Cardiac fibroblast (primary cell): ENCODE measurements around the gene ADGRF1.

Experiments
- DNase-seq, 2 donors: peaks; one replicate each; pipeline versions ENCODE4 v3.0.0 to v3.0.0-alpha.2; 2010; ENCODE audit warnings: low read depth in 2 of 2
- H3K4me3 ChIP-seq, 2 donors: replicated peaks in 1 of 2; 1 replicate in 1 of 2; 2 replicates in 1 of 2; pipeline ENCODE4 v1.5.1; 2011; ENCODE audit warnings: low read depth in 2 of 2, low read length in 2 of 2, mild to moderate bottlenecking in 2 of 2, moderate library complexity in 1 of 2
- TF ChIP-seq, protein P1 (sequence below): IDR thresholded peaks from one replicate; pipeline ENCODE4 v1.5.1; 2011; ENCODE audit warnings: low read depth, mild to moderate bottlenecking, low read length, inconsistent platforms

The ADGRF1 gene

DNA sequence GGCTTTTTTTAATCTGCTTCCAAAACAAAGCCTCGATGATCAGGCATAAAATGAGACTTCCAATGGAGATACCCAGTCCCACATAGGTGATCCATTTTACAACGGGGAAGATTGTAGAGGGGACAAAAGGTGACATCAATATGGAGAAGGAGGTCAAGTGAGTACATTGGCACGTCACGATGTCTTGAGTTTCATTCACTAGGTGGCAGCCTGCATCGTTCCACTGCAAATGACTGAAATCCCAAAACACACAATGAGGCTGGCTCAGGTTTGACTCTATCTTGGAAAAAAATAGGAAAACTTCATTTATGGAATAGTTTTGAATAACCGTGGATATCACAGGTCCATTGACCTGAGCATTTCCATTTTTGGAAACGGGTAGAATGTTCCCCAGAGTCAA, 32.5 kb downstream of the ADGRF1 start:
- DNase-seq = no peak
- H3K4me3 ChIP-seq = no peak overlapping the region

DNA sequence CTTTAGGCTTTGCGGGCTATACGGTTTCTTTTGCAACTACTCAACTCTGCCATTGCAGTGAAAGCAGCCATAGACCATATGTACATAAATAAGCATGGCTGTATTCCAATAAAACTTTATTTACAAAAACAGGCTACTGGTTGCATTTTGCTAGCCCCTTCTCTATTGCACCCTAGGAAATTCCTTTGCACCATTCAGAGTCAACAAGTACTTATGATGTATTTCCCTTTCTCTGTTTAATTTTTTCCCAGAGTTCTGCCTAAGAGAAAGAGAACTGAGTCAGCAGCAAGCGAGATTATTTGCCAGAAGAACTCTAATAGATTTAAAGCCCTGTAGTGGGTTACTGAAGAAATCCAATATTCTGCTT, 33.8 kb downstream of the ADGRF1 start:
- TF ChIP-seq, protein P1, sequence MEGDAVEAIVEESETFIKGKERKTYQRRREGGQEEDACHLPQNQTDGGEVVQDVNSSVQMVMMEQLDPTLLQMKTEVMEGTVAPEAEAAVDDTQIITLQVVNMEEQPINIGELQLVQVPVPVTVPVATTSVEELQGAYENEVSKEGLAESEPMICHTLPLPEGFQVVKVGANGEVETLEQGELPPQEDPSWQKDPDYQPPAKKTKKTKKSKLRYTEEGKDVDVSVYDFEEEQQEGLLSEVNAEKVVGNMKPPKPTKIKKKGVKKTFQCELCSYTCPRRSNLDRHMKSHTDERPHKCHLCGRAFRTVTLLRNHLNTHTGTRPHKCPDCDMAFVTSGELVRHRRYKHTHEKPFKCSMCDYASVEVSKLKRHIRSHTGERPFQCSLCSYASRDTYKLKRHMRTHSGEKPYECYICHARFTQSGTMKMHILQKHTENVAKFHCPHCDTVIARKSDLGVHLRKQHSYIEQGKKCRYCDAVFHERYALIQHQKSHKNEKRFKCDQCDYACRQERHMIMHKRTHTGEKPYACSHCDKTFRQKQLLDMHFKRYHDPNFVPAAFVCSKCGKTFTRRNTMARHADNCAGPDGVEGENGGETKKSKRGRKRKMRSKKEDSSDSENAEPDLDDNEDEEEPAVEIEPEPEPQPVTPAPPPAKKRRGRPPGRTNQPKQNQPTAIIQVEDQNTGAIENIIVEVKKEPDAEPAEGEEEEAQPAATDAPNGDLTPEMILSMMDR = no peak
- DNase-seq = no peak
- no peak overlapping the region for H3K4me3 ChIP-seq

More for the DNA sequence above, 32.5 kb downstream of the ADGRF1 start:
- TF ChIP-seq, protein P1 = peak; percentile 4

DNA sequence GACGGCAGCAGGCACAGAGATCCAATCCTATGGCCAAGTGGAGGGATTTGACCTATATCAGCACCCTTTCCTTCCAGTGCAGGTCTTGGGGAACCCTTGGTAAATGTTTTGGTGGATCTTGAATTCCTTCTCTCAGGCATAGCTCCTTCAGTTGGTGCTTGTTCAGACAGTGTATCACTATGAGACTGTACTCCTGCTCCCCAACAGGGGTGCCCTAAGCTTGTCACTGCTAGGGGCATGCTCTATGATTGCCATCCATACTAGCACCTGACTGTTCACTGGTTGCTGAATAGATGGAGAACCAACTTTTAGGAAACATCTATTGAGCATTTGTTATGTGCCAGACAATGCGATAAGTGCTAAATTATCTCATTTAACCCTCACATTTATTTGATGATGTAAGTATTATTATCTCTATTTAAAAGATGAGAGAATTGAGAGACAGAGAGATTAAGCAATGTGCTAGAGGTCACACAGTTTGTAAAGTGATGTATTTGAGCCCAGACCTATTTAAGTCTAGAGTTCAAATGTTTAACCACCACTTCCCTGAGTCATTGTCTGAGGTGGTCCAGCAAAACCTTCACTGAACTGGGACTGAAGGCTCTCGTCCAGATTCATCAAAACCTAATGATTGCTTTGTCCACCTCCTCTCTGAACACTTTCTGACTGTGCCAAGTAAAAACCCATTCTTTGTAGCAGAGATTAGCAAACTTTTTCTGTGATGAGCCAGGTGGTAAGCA, 34.3 kb downstream of the ADGRF1 start:
- no peak overlapping the region for H3K4me3 ChIP-seq
- TF ChIP-seq, protein P1 = no peak
- DNase-seq = no peak

DNA sequence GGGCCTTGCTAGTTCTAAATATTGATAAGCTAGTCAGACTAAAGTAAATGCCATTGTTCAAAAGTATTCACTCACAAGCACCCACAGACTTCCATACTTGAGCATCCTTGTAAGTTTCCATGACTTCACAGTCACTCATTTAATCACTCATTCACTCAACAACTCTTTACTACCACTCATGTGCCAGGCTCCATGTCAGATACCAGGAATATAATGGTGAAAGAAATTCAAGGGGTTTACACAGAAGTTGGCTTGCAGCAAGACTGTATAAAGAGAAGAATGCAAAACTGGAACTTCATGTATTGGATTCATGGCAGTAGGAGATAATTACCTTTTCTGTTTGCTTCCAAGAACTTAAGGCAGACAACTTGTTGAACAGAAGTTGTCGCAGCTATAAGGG, 36.6 kb downstream of the ADGRF1 start:
- TF ChIP-seq, protein P1 = no peak
- H3K4me3 ChIP-seq = no peak overlapping the region
- no peak for DNase-seq

DNA sequence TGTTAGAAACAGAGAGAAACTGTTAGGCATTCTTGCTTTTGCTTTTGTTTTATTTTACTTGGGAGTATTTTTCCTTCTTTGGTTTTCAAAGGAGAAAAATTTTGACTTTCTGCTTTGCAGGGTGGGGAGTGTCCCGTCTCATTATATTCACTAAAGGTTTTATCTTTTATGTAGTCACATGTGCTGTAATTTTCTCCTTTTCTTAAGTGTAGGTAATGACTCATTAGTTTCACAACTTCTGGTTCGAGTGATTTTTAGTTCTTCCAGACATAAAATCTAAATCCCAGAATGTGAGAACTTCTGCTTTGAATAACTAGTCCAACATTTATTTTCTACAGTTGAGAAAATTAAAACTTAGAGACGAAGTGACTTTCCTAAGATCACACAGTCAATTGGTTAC, 37.7 kb downstream of the ADGRF1 start:
- TF ChIP-seq, protein P1 = no peak
- peak in 1 of 2 donors; percentile 25 for DNase-seq
- no peak overlapping the region for H3K4me3 ChIP-seq

DNA sequence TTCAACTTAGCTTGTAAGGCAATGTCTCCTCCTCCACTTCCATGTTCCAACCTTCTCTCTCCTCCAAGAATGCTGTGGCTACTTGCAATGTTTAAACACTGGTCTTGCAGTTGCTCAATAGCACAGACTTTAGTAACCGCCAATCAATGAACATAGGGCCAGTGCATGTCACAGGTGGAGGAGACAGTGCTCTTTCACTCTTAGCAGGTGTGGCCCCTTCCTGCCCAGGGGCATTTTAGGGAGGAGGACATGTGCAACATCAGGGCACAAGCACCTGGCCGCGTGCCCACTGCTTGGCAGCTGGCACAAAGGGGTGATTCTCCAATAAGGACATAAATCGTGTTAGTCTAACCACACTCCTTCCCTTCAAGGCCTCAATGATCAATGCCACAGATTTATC, 41.3 kb downstream of the ADGRF1 start:
- H3K4me3 ChIP-seq = no peak overlapping the region
- TF ChIP-seq, protein P1 = no peak
- no peak for DNase-seq

DNA sequence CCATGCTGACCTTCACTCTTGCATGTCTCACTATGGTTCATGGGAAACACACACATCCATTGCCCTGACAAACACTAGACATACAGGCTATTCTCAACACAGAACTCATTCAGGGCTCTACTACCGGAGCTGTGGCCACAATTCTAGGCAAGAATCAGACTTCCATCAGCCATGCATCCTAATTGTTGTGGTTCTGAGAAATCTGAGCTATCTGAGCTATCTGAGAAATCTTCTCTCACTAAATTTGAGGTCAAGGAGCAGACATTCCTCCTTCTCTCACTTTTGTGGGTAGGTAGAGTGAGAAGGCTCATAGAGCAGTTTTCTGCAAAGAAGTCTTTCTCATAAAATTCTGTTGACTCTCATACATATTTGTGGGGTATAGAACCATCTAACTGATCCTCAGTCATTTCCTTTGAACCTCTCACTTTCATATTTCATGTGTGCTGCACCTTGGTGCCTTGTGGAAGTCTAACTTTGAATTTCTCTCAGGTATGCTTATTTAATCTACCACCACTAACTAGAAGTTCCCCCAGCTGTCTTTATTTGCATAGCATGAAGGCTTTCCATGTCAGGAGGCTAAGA, 43.6 kb downstream of the ADGRF1 start:
- H3K4me3 ChIP-seq = no peak overlapping the region
- DNase-seq = no peak
- TF ChIP-seq, protein P1 = no peak
